Measurements from ENCODE around the gene COL5A1.

DNA sequence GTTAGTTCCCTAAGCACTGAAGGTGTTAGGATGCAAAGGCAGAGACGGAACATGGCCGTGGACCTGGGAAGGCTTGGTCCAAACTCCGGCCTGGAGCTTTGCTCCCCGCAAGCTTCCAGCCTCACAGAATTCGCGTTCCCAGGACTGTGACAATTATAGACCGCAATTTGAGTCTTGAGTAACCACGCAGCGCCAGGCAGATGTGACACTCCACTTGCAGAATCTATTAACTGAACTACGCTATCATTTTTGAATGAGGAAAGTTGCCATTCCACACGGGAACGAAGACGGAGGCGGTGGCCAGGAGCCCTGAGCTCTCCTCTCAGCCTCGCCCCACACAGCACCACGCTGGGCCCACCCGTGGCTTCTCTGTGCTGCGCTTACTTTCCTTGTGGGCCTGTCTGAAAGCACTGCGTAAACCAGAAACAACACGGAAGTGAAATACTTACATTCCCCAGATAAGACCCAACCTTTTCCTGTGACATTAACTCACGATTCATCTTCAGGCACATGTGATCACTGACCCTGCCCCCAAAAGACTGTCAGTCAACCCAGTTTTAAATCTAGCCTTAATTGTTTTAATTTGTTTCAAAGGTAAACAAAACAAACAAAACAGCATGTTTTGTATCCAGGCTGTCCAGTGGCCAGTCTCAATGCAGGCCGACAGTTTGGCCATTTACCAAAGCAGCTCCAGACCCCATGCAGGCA, 16.1 kb upstream of the COL5A1 start:
- TF ChIP-seq EZH2phosphoT487 (IDR thresholded peaks at IDR 0.05; ENCODE audit: insufficient read depth, low read depth), result no peak
- no peak for TF ChIP-seq EZH2 (IDR thresholded peaks at IDR 0.05; ENCODE audit: insufficient read depth, poor library complexity, severe bottlenecking)
